GM19467 (cell line): Measurements from ENCODE around the gene AUTS2.

ENCODE experiments used
- ATAC-seq: cut with Tn5 transposase; IDR thresholded peaks from one replicate; pipeline ENCODE4 v1.9.1; 2021; ENCODE audit warnings: mild to moderate bottlenecking, moderate library complexity; ENCODE audit not compliant: unreplicated experiment

AUTS2 gene

DNA sequence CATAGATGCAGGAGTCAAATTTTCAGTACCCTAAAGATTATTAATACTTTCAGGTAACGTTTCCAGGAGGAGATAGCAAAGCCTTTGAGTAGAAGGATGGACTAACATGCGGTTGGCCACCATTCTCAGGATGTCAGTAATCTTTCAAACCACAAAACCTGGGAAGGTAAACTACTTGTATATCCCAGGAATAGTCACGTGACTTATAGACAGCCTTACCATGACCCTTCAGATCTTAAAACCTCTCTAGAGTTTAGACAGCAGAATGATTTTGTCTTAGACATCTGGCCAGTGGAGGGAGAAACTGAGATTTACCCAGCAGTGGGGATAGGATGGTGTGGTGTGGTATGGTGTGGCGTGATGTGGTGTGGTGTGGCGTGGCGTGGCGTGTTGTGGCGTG, 1085.9 kb downstream of the AUTS2 start:
- ATAC-seq: no peak

DNA sequence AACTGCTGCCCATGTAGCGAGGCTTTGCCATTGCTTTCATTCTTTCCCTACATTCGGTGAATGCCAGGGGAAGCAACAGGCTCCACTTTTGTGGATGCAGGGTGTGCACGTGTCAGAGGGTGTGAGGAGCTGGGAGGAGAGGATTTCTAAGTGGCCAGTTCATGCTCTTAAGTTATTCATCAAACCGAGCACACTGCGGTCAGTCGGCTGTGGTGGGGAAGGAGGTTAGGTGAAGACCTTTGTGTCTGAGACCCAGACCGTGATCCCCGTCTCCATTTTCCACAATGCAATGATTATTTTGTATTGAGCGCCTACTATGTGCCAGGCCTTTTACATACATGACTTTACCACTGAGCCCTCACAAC, 1095.0 kb downstream of the AUTS2 start:
- ATAC-seq: no peak

DNA sequence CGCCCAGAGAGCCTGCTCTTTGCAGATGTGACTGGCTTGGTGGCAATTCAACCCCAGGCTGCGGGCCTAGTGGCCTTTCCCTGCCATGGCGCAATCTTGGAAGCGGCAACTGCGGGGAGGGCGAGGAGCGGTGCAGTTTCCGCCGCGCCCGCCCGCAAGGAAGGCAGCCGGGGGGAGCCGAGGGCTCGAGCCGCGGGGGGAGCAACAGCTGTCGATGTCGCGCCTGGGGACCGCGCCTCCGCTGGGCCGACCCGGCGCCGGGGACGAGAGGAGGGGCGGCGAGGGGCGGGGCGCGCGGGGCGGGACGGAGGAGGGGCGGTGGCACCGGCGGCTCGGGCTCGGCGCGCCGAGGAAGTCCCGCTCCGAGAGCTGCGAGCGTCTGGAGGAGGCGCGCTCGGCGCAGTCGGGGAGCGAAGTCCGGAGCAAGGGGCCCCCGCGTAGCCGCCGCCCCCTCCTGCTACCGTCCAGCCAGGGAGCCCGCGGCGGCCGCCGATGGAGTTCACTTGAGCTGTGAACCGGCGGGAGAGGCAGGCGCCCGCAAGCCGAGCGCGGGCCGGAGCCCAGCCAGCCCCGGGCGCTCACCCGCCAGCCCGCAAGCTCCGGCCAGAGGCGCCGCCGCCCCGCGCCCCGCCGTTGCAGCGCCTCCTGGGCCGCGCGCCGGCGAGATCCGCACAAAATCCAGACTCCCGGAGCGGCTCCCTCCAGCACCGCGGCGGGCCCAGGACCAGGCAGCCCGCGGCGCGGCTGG, 1095.6 kb downstream of the AUTS2 start:
- ATAC-seq: peak; percentile 58

DNA sequence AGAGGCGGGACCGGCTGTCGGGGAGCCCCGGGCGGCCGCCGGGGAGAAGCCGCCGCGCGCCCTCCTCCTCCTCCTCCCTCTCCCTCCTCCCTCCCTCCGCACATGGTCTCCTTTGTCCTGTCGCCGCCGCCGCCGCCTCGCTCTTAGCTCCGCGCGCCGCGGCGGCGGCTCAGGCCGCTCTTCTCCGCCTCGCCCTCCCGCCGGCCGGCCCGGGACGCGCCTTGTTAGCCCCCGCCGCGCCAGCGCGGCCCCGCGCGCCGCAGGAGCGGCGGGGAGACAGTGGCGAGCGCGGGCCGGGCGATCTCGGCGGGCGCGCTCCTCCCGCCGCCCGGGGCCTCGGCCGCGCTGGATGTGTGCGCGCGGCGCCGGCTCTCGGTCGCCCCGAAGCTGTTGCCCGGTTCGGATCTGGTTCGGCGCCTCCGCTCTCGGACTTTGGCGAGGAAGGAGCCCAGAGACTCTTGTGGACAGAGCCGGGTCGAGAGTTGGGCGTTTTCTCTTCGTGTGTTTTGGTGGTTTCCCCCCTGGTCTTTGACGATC, 1096.2 kb downstream of the AUTS2 start:
- peak; percentile 26 for ATAC-seq

- no peak for ATAC-seq
Measured at GRCh38 chr7:70694971-70695794, 1096.9 kb downstream of the AUTS2 start.

- no peak for ATAC-seq
Measured at GRCh38 chr7:70695795-70696083, 1097.5 kb downstream of the AUTS2 start.

DNA sequence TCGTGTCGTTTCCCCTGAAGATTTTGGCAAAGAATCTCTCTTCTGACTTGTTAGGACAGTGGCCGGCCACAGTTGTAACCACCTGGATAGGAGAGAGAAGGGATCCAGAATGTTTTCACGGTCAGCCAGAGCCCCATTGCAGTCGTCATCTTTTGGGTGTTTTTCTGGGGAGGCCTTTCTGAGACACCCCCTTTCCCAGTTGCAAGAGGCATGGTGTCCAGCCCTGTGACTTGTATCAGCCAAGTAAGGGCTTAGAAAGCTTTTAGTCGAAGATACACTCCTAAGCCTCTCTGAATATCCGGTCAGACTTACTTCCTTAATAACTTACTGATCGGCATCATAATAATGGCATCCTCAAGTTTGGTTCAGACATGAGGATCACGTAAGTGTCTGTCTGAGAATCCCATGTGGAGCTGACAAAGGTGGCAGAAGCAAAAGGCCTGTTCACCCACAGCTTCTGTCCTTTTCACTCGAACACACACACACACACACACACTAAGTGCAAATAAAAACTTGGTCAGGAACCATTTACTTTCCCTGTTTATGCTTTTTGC, 1098.0 kb downstream of the AUTS2 start:
- ATAC-seq: no peak

DNA sequence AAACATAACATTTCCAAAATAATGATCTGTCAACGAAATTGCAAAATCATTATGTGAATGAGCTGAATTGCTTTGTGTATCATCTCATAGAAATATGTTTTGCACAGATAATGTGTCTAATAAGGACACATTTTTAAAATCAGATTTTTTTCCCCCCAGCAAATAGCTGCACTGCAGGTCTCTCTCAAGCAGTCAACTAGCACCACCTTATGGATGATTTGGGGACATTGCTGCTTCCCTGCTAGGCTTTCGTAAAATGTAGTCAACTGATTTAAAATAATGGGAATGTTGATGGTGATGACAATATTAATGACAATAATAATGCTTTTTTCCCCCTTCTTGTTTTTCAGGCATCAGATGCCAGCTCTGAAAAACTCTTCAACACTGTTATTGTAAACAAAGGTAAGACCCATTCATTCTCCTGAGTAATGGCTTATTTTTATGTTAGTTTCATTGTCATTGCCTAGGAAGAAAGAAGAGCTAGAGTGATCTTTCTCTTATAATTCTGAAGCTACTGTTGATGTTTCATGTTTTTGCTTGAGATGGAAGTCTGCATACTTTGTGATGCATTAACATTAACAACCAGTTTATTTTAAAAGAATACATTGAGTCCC, 1100.1 kb downstream of the AUTS2 start:
- ATAC-seq: no peak

- no peak for ATAC-seq
Measured at GRCh38 chr7:70699271-70699670, 1101.0 kb downstream of the AUTS2 start.

- no peak for ATAC-seq
Measured at GRCh38 chr7:70700055-70700940, 1102.0 kb downstream of the AUTS2 start.

GRCh38 chr7:70700941-70701425, 1102.7 kb downstream of the AUTS2 start:
- no peak for ATAC-seq

GRCh38 chr7:70701477-70701876, 1103.2 kb downstream of the AUTS2 start:
- ATAC-seq: no peak

GRCh38 chr7:70701991-70702390, 1103.7 kb downstream of the AUTS2 start:
- ATAC-seq: no peak

DNA sequence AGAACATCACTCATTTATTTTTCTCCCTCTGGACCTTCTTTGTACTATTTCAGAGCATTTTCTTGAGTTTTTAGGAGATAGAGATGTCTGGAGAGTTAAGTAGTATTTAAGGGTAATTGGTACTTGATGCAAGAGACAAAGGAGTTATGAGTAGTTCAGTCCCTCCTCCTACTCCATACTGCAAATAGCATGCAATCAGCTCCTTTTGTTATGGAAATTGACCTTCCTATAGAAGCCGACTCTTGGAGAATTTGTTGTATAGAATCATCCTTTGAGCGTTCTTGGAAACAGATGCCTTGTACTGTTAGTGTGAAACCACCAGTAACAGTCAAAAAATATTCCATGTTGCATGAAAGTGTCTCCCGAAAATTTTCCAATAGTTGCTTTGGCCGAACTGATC, 1105.5 kb downstream of the AUTS2 start:
- ATAC-seq: no peak

- no peak for ATAC-seq
Measured at GRCh38 chr7:70704831-70705346, 1106.6 kb downstream of the AUTS2 start.

DNA sequence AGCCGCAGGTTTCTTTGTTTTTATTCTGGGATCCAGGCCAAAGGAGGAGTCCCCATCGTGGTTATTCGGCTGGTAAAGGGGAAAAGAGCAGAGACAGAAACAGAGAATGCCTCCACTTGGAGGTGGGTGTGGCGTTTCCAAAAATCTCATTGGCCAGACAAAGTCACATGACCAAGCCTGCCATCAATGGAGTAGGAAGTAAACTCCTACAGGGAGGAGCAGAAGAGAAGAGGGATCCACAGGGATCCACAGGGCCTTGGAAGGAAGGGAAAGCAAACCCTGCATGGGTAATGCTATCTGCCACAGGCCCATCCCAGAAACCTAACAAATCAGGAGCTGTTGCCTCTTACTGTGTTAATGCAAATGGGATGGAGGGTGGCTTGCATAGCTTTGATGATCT, 1107.9 kb downstream of the AUTS2 start:
- no peak for ATAC-seq

DNA sequence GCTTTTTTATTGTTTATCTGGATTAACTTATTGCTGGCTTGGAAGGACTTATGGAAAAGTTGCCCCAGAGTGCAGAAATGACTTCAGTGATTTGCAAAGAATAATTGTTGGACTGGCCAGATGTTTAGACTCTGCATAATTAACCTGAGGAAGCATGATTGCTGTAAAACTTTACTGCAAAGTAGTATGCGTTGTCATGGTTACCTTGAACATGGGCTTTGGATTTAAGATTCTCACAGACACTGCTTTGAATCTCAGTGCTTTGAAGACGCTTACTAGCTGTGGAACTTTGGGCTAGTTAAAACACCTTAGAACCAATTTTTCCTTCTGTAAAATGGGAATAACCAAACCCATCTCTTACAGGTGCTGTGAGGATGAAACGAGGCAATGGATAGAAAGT, 1108.4 kb downstream of the AUTS2 start:
- ATAC-seq: no peak

GRCh38 chr7:70707823-70708243, 1109.6 kb downstream of the AUTS2 start:
- no peak for ATAC-seq

DNA sequence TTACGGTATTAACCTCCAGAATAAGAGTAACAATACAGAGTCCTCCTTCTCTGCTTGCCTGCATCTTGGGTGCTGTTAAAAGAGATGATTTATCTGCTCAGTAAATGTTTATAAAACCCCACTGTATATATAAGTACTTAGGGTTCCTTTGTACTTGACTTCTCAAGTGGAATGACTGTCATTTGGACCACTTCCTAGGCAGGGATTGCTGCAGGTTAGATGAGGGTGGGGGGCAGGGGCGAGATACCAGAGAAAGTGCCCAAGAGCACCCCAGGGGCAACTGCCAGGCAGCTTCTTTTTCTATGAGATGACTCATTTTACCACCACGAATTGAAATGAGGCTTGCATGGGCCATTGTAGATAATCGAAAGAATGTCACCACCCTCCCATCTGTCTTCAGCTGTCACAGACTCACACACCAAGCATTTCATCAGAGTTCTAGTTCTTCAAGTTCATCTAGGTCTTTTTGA, 1111.8 kb downstream of the AUTS2 start:
- ATAC-seq: no peak

GRCh38 chr7:70710651-70711050, 1112.4 kb downstream of the AUTS2 start:
- ATAC-seq: no peak
